H9 (cell line): ENCODE data around the gene SLC39A1. TPM values are rescaled to one million over a fixed set of nuclear protein-coding genes. Genes with fewer than 3 reads are reported as not detected.

ENCODE experiments used
- DNase-seq: peaks from one replicate; pipeline ENCODE4 v3.0.0-alpha.2; 2017
- H2AFZ ChIP-seq: one replicate; pipeline ENCODE4 v1.6.1; 2013; ENCODE audit warnings: mild to moderate bottlenecking, low read length, control low read depth, moderate library complexity
- H2AK5ac ChIP-seq: 2 replicates; pipeline ENCODE4 v1.6.1; 2013; ENCODE audit warnings: low read length, control low read depth, mixed read lengths; ENCODE audit not compliant: insufficient read length
- H2BK120ac ChIP-seq: one replicate; pipeline ENCODE4 v1.6.1; 2013; ENCODE audit warnings: low read depth, mild to moderate bottlenecking, low read length, control low read depth, inconsistent platforms; ENCODE audit not compliant: poor library complexity, severe bottlenecking
- H2BK12ac ChIP-seq: 2 replicates; pipeline ENCODE4 v1.6.1; 2013; ENCODE audit warnings: low read length, control low read depth, mixed read lengths, low read depth; ENCODE audit not compliant: insufficient read length
- H2BK15ac ChIP-seq: 2 replicates; pipeline ENCODE4 v1.6.1; 2013; ENCODE audit warnings: low read depth, low read length, control low read depth
- H2BK20ac ChIP-seq: one replicate; pipeline ENCODE4 v1.6.1; 2013; ENCODE audit warnings: low read depth, mild to moderate bottlenecking, low read length, control low read depth, inconsistent platforms; ENCODE audit not compliant: poor library complexity, severe bottlenecking
- H2BK5ac ChIP-seq: 2 replicates; pipeline ENCODE4 v1.6.1; 2013; ENCODE audit warnings: low read length, control low read depth, mixed read lengths; ENCODE audit not compliant: insufficient read length
- H3K14ac ChIP-seq: 2 replicates; pipeline ENCODE4 v1.6.1; 2013; ENCODE audit warnings: low read length, control low read depth; ENCODE audit not compliant: insufficient read depth
- H3K18ac ChIP-seq: 2 replicates; pipeline ENCODE4 v1.6.1; 2013; ENCODE audit warnings: low read depth, mild to moderate bottlenecking, mixed read lengths, low read length, control low read depth; ENCODE audit not compliant: insufficient read length
- H3K23ac ChIP-seq: 2 replicates; pipeline ENCODE4 v1.6.1; 2013; ENCODE audit warnings: low read length, control low read depth, mixed read lengths, low read depth; ENCODE audit not compliant: insufficient read length
- H3K23me2 ChIP-seq: 2 replicates; pipeline ENCODE4 v1.6.1; 2013; ENCODE audit warnings: low read depth, mild to moderate bottlenecking, mixed read lengths, low read length, control low read depth; ENCODE audit not compliant: insufficient read length, poor library complexity, severe bottlenecking
- H3K27ac ChIP-seq: 2 replicates; pipeline ENCODE4 v1.5.1; 2013; ENCODE audit warnings: low read length, control low read depth, mixed read lengths, low read depth; ENCODE audit not compliant: insufficient read length
- H3K27me3 ChIP-seq: 2 replicates; pipeline ENCODE4 v1.6.1; 2013; ENCODE audit warnings: low read length, control low read depth, inconsistent platforms; ENCODE audit not compliant: insufficient read depth
- H3K4ac ChIP-seq: 2 replicates; pipeline ENCODE4 v1.6.1; 2013; ENCODE audit warnings: low read depth, mild to moderate bottlenecking, control low read depth, inconsistent platforms, low read length, moderate library complexity
- H3K4me1 ChIP-seq: 2 replicates; pipeline ENCODE4 v1.6.1; 2013; ENCODE audit warnings: low read length, control low read depth, inconsistent platforms; ENCODE audit not compliant: insufficient read depth
- H3K4me2 ChIP-seq: 2 replicates; pipeline ENCODE4 v1.6.1; 2013; ENCODE audit warnings: low read length, control low read depth, mixed read lengths; ENCODE audit not compliant: insufficient read length, insufficient read depth
- H3K56ac ChIP-seq: 2 replicates; pipeline ENCODE4 v1.6.1; 2013; ENCODE audit warnings: low read depth, mild to moderate bottlenecking, mixed read lengths, low read length, control low read depth; ENCODE audit not compliant: insufficient read length
- H3K79me1 ChIP-seq: 2 replicates; pipeline ENCODE4 v1.6.1; 2013; ENCODE audit warnings: low read depth, mild to moderate bottlenecking, moderate library complexity, low read length, control low read depth, inconsistent platforms; ENCODE audit not compliant: insufficient read depth, poor library complexity, severe bottlenecking
- H3K79me2 ChIP-seq: 2 replicates; pipeline ENCODE4 v1.6.1; 2013; ENCODE audit warnings: low read length, control low read depth, inconsistent platforms; ENCODE audit not compliant: insufficient read depth
- H3K9ac ChIP-seq: 2 replicates; pipeline ENCODE4 v1.6.1; 2013; ENCODE audit warnings: low read length, control low read depth, mixed read lengths; ENCODE audit not compliant: insufficient read length; ENCODE audit errors: extremely low read depth
- H3K9me3 ChIP-seq: one replicate; pipeline ENCODE4 v1.6.1; 2013; ENCODE audit warnings: low read depth, low read length, inconsistent platforms; ENCODE audit not compliant: control insufficient read depth
- H3T11ph ChIP-seq: one replicate; pipeline ENCODE4 v1.6.1; 2013; ENCODE audit warnings: mild to moderate bottlenecking, low read length, control low read depth, inconsistent platforms
- H4K20me1 ChIP-seq: one replicate; pipeline ENCODE4 v1.6.1; 2013; ENCODE audit not compliant: control insufficient read depth, insufficient read length, insufficient read depth
- H4K5ac ChIP-seq: 2 replicates; pipeline ENCODE4 v1.6.1; 2013; ENCODE audit warnings: low read depth, mild to moderate bottlenecking, mixed read lengths, low read length, control low read depth; ENCODE audit not compliant: insufficient read length
- H4K8ac ChIP-seq: replicated peaks from 2 replicates; pipeline ENCODE4 v1.6.1; 2013; ENCODE audit warnings: low read length, control low read depth, mixed read lengths, low read depth; ENCODE audit not compliant: insufficient read length
- H4K91ac ChIP-seq: 2 replicates; pipeline ENCODE4 v1.6.1; 2013; ENCODE audit warnings: low read depth, mild to moderate bottlenecking, moderate library complexity, mixed read lengths, low read length, control low read depth; ENCODE audit not compliant: insufficient read length
- H3K27ac Mint-ChIP-seq, 3 experiments: 2 replicates in 2 of 3; 3 replicates in 1 of 3; pipeline ENCODE4 v1.8.0; 2020 to 2021; ENCODE audit warnings: mixed read lengths in 3 of 3, mild to moderate bottlenecking in 1 of 3, moderate library complexity in 1 of 3
- H3K27me3 Mint-ChIP-seq: 2 replicates; pipeline ENCODE4 v1.8.0; 2021; ENCODE audit warnings: low read depth, mild to moderate bottlenecking, moderate library complexity, mixed read lengths
- H3K36me3 Mint-ChIP-seq, 3 experiments: 2 replicates in 2 of 3; 3 replicates in 1 of 3; pipeline ENCODE4 v1.8.0; 2020 to 2021; ENCODE audit warnings: low read depth in 3 of 3, mixed read lengths in 3 of 3; ENCODE audit not compliant: insufficient read depth in 1 of 3
- H3K4me1 Mint-ChIP-seq, 2 experiments: 2 replicates each; pipeline ENCODE4 v1.8.0; 2020; ENCODE audit warnings: mixed read lengths in 2 of 2
- H3K4me3 Mint-ChIP-seq, 2 experiments: 2 replicates in 1 of 2; 3 replicates in 1 of 2; pipeline ENCODE4 v1.8.0; 2020 to 2021; ENCODE audit warnings: mild to moderate bottlenecking in 2 of 2, mixed read lengths in 2 of 2, moderate library complexity in 1 of 2
- H3K9me3 Mint-ChIP-seq, 2 experiments: 2 replicates in 1 of 2; 3 replicates in 1 of 2; pipeline ENCODE4 v1.8.0; 2020; ENCODE audit warnings: mild to moderate bottlenecking in 2 of 2, mixed read lengths in 2 of 2, moderate library complexity in 1 of 2
- WGBS: extraction: QIAGEN DNeasy Blood & Tissue Kit; methylation state at CpG from one replicate; pipeline ENCODE4 v1.1.7; 2013; ENCODE audit warnings: missing lambda C conversion rate, low lambda C conversion rate, mixed read lengths; ENCODE audit not compliant: insufficient read length; ENCODE audit errors: extremely low coverage; 5-methylcytosine and 5-hydroxymethylcytosine counted together
- total RNA-seq: library from RNA; stranded (reverse); gene quantifications from 2 replicates; pipeline ENCODE4 v1.2.1, GENCODE V29; 2021
- TF ChIP-seq, protein P1 (sequence below): fragments of 200-600 bp; sonication (generic); conservative IDR thresholded peaks from 3 replicates; pipeline ENCODE4 v1.8.0; 2021; ENCODE audit warnings: antibody characterized with exemption, mild to moderate bottlenecking

Gene SLC39A1
- total RNA-seq, 1 experiment from 2014 or later = 161 TPM

DNA sequence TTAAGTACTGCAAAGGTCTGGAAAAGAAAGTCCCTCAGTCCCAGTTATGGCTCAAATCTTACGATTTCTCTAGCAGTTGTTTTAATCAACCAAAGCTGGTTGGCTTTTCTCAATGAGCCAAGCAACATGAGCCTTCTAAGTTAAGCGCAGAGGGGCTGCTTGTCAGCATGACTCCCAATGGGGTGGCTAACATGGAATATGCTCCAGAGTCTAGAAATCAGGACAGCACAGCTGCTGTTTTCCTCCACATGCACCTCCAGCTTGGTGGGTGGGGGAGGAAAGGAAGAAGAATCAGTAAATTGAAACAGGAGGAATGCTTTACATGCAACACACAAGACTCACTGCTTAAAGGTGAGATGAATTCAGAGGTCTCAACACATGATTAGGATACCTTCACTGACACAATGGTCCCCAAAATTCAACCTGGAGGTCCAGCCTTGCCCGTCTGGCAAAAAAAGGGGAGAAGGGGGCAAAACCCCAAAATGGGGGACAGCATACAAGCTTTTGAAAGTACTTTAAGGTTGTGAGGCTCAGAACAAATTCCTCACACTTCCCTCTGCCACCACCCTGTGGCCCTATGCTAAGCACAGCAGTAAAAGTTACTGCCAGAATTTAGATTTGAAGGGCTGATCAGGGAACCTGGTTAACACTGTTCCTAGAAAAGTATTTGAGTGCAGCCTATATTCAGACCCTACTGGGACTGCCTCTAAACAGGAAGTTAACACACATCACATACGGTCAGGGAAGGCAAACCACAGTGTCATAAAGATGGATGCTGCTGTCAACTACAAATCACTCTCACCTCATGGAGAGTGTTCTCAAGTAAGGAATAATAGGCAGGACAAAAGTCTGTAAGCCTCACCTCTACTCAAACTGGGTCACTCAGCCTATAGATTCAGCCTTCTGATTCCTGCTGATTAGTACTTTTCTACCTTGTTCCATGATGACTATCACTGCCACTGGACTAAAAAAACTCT, 43.2 kb downstream of the SLC39A1 start:
- H3K27ac ChIP-seq = no peak overlapping the region
- H3K4me3 Mint-ChIP-seq = peak overlapping the region; percentile 89 to 94

More for the DNA sequence above, 43.2 kb downstream of the SLC39A1 start:
- H3K79me1 ChIP-seq = no peaks in the 10 kb centered on the region
- H3T11ph ChIP-seq = no peak overlapping the region
- no peaks in the 10 kb centered on the region for H3K27me3 ChIP-seq
- no peak overlapping the region for H2BK5ac ChIP-seq
- no peaks in the 10 kb centered on the region for H3K27me3 Mint-ChIP-seq
- peaks cover 14% of the 10 kb centered on the region for H3K23me2 ChIP-seq
- H3K14ac ChIP-seq = no peak overlapping the region
- no peak overlapping the region for H2BK15ac ChIP-seq
- TF ChIP-seq, protein P1, sequence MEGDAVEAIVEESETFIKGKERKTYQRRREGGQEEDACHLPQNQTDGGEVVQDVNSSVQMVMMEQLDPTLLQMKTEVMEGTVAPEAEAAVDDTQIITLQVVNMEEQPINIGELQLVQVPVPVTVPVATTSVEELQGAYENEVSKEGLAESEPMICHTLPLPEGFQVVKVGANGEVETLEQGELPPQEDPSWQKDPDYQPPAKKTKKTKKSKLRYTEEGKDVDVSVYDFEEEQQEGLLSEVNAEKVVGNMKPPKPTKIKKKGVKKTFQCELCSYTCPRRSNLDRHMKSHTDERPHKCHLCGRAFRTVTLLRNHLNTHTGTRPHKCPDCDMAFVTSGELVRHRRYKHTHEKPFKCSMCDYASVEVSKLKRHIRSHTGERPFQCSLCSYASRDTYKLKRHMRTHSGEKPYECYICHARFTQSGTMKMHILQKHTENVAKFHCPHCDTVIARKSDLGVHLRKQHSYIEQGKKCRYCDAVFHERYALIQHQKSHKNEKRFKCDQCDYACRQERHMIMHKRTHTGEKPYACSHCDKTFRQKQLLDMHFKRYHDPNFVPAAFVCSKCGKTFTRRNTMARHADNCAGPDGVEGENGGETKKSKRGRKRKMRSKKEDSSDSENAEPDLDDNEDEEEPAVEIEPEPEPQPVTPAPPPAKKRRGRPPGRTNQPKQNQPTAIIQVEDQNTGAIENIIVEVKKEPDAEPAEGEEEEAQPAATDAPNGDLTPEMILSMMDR = peak; percentile 28; the same call in 1 of the 3 replicates
- no peak for DNase-seq
- peaks cover 4% of the 10 kb centered on the region for H4K20me1 ChIP-seq
- H2AK5ac ChIP-seq = no peak overlapping the region
- peak overlapping the region in 1 of 3 experiments; percentile 76; a peak in 1 of 7 replicates for H3K27ac Mint-ChIP-seq
- no peak overlapping the region for H3K9ac ChIP-seq
- peaks cover 24% of the 10 kb centered on the region in 2 experiments for H3K4me1 Mint-ChIP-seq
- peaks cover 5 to 14% (median 10%) of the 10 kb centered on the region in 3 experiments; a peak in 5 of 7 replicates for H3K36me3 Mint-ChIP-seq
- H4K8ac ChIP-seq = no peak overlapping the region
- WGBS = no CpG with 5 or more reads among the region's 4 CpGs
- H3K4me1 ChIP-seq = no peaks in the 10 kb centered on the region; the same call in 1 of the 2 replicates
- H3K56ac ChIP-seq = no peak overlapping the region
- no peak overlapping the region for H3K23ac ChIP-seq
- no peaks in the 10 kb centered on the region for H3K9me3 Mint-ChIP-seq
- H4K91ac ChIP-seq = no peak overlapping the region
- no peak overlapping the region for H2BK20ac ChIP-seq
- no peak overlapping the region for H2BK12ac ChIP-seq
- H3K18ac ChIP-seq = no peak overlapping the region
- no peak overlapping the region for H2AFZ ChIP-seq
- H2BK120ac ChIP-seq = no peak overlapping the region
- H3K4me2 ChIP-seq = peak overlapping the region; percentile 99
- H3K9me3 ChIP-seq = no peaks in the 10 kb centered on the region
- H3K79me2 ChIP-seq = peaks cover 35% of the 10 kb centered on the region; the same call in 1 of the 2 replicates
- H4K5ac ChIP-seq = no peak overlapping the region
- no peak overlapping the region for H3K4ac ChIP-seq
